GM12872 (cell line): ENCODE results near the gene PLPP4.

Experiments
- TF ChIP-seq, protein P1 (sequence below): IDR thresholded peaks from 3 replicates; pipeline ENCODE4 v1.5.1; 2011; ENCODE audit warnings: low read depth, mild to moderate bottlenecking, low read length, moderate library complexity; ENCODE audit not compliant: insufficient read depth

PLPP4 gene

DNA sequence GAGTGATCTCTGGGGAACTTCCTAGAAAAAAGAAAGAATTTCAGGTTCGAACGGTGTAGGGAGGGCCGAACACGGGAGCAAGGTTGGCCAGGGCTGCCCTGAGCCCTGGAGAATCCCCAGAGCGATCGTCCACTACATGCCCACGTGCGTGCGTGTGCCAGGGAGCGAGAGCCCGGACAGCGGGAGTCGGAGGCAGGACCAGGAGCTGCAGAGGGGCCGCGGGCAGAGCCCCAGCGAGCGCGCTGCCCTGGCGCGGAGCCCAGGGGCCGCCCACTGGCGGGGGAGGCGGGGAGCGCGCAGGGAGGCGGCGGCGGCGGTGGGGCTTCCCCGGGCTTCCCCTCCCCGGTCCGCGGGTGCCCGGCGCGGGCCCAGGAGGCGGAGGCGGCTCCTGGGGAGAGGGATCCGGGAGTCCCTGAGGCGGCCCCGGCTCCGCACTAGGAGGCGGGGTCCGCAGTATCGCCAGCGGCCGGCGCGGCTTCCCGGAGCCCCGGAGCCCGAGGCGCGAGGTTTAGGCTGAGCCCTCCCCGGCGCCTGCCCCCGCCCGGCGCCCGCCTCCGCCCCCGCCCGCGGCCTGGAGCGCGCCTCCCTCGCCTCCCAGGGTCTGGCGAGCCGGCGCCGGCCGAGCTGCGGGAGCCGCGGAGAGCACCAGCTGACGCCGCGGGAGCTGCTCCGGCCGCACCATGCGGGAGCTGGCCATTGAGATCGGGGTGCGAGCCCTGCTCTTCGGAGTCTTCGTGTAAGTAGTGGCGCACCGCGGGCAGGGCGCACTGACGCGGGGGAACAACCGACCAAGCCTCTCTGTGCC, at the start of gene PLPP4:
PLPP4 (plus strand) TSS at position 602 of the 805 bp plus-strand sequence; CDS start at position 681, 79 bp downstream.
- TF ChIP-seq, protein P1, sequence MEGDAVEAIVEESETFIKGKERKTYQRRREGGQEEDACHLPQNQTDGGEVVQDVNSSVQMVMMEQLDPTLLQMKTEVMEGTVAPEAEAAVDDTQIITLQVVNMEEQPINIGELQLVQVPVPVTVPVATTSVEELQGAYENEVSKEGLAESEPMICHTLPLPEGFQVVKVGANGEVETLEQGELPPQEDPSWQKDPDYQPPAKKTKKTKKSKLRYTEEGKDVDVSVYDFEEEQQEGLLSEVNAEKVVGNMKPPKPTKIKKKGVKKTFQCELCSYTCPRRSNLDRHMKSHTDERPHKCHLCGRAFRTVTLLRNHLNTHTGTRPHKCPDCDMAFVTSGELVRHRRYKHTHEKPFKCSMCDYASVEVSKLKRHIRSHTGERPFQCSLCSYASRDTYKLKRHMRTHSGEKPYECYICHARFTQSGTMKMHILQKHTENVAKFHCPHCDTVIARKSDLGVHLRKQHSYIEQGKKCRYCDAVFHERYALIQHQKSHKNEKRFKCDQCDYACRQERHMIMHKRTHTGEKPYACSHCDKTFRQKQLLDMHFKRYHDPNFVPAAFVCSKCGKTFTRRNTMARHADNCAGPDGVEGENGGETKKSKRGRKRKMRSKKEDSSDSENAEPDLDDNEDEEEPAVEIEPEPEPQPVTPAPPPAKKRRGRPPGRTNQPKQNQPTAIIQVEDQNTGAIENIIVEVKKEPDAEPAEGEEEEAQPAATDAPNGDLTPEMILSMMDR = no peak

DNA sequence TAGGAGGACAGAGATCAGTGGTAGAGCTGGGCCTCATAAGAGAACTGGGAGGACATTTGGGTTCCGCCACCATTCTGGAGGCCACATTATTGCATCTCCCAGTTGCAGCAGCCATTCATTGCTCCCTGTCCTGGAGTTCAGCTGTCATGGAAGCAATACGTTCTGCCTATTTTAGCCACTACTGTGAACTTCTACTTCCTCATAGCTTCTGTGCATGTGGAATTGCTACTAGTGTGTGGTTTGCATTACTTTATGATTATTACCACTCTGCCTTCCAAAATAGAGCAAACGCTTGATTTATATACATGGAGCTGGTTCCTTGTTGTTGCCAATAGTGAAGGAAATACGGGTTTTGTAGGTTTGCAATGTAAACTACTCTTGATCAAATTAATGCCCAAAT, 47.2 kb upstream of the PLPP4 start:
- TF ChIP-seq, protein P1 = no peak

DNA sequence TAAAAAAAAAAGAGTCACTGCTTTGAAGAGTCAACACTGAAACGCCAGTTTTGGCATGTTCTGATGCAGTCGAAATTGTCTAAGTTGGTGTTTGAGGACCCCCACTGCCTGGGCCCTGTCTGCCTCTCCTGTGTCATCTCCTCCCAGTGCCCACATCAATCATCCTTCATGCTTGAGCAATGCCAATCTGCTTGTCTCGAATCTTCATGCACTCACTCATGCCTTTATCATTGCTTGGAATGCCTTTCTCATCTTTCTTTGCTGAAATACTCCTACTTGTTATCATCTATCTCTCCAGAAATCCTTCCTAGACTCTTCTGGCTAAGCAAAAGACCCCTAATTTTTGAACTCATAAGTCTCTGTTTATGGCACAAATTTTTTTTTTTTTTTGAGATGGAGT, 42.1 kb upstream of the PLPP4 start:
- TF ChIP-seq, protein P1 = no peak

DNA sequence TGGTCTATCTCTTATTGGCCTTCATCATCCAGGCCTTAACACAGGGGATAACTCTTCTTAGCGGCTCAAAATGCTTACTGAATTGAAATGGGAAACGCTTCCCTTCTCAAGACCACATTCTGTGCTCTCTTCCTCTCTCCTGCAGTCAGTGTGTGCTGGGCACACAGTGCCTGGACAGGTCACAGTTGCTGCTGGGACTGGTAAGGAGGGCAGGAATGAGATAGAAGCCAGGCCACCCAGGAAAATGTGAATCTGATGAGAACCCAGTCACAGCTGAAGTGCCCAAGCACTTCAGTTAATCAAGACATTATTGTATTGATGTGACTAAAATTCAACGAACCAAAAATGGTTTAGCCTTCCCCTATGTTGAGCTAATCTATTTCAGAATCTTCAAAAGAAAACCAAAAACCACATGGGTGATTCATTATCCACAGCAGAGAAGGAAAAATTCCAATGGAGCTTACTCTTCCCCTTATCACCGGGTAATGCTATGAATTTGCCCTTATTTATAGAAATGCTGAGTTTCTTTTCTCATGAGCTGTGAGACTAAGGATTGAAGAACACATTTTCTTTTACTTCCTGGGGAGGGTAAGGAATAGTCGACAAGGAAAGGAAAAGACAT, 41.2 kb upstream of the PLPP4 start:
- TF ChIP-seq, protein P1 = no peak

DNA sequence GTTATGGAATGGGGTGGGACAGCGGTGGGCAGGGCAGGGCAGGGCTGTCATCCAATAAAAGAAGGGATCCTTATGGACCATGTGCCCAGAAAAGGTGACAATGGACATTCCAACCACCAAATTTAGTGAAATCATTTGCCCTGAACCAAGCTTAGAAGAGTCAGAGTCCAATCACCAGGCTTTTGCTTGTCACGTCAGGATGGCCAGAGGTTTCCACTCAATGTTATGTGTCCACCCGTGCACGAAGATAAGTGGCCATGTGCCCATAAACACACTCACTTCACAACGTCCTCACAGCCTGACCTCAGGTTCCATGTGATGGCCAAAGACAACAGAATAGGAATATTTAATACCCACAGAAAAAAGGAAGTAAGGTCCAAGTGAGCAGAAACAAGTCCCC, 36.6 kb upstream of the PLPP4 start:
- TF ChIP-seq, protein P1 = no peak

DNA sequence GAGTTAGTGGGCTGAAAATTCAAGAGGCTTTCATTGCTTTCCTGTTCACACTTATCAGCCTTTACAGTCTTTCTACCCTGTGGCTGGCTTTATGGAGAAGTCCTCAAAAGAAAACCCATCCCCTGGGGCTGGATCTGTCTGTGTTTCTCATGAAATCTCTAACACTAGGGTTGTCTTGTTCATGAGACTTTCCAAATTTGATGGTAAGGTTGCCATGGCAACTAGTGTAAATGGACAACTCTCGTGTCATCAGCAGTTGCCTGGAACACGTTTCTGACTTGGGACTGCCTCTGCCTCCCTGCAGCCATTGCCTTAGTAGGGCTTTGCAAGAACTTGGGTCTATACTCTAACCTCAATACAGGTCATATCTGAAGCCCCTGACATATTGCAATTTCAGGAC, 35.8 kb upstream of the PLPP4 start:
- TF ChIP-seq, protein P1 = no peak

DNA sequence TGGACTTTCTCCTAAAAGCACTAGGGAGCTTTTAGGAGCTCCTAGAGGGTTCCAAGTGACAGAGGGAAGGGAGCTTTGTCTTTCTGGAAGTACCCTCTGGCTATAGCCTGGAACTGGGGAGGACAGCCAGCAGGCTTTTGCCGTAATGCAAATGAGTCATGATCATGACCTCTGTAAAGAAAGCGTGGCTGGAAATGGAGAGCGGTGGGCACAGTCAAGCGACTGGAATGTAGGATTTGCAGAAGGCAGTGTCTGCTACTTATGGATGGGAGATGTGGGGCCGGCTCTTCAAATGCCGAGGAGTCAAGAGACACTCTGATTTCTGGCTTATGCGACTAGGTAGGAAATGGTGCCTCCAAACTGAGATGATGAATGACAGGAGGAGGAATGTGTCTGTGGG, 34.6 kb upstream of the PLPP4 start:
- TF ChIP-seq, protein P1 = no peak
